Mammary epithelial cell (primary cell): ENCODE measurements around the gene LIPC.

ENCODE experiments used
- CTCF ChIP-seq, 2 donors: IDR thresholded peaks in 1 of 2; conservative IDR thresholded peaks in 1 of 2; 2 replicates each; pipeline ENCODE4 v1.5.1; 2011 to 2012; ENCODE audit warnings: inconsistent platforms in 2 of 2, low read length in 2 of 2, mild to moderate bottlenecking in 2 of 2, control low read depth in 1 of 2, low read depth in 1 of 2; ENCODE audit not compliant: insufficient read depth in 1 of 2; ENCODE audit errors: extremely low read depth in 1 of 2
- EZH2 ChIP-seq: IDR thresholded peaks from 2 replicates; pipeline ENCODE4 v1.6.1; 2012; ENCODE audit warnings: low read length, inconsistent platforms, borderline replicate concordance

GRCh38 chr15:58384667-58385066 is 47.1 kb upstream of the LIPC start:
- TF ChIP-seq CTCF (conservative IDR thresholded peaks at IDR 0.05 in 1 of 2, IDR thresholded peaks at IDR 0.05 in 1 of 2; ENCODE audit: extremely low read depth in 1 of 2, insufficient read depth in 1 of 2, low read depth in 1 of 2, low read length in 2 of 2) (no peak), EZH2 (no peak)
